ENCODE data around the gene CORO2B.

- TF ChIP-seq ZNF70 (CRISPR knock-in tag; IDR thresholded peaks at IDR 0.05), result no peak
- TF ChIP-seq, protein P1, sequence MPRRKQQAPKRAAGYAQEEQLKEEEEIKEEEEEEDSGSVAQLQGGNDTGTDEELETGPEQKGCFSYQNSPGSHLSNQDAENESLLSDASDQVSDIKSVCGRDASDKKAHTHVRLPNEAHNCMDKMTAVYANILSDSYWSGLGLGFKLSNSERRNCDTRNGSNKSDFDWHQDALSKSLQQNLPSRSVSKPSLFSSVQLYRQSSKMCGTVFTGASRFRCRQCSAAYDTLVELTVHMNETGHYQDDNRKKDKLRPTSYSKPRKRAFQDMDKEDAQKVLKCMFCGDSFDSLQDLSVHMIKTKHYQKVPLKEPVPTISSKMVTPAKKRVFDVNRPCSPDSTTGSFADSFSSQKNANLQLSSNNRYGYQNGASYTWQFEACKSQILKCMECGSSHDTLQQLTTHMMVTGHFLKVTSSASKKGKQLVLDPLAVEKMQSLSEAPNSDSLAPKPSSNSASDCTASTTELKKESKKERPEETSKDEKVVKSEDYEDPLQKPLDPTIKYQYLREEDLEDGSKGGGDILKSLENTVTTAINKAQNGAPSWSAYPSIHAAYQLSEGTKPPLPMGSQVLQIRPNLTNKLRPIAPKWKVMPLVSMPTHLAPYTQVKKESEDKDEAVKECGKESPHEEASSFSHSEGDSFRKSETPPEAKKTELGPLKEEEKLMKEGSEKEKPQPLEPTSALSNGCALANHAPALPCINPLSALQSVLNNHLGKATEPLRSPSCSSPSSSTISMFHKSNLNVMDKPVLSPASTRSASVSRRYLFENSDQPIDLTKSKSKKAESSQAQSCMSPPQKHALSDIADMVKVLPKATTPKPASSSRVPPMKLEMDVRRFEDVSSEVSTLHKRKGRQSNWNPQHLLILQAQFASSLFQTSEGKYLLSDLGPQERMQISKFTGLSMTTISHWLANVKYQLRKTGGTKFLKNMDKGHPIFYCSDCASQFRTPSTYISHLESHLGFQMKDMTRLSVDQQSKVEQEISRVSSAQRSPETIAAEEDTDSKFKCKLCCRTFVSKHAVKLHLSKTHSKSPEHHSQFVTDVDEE (CRISPR knock-in tag; IDR thresholded peaks at IDR 0.05), result no peak
- no peak for TF ChIP-seq ZFP3 (CRISPR knock-in tag; IDR thresholded peaks at IDR 0.05)
- no peak for TF ChIP-seq ZNF565 (CRISPR knock-in tag; conservative IDR thresholded peaks at IDR 0.05; ENCODE audit: low read depth)
- TF ChIP-seq, protein P2, sequence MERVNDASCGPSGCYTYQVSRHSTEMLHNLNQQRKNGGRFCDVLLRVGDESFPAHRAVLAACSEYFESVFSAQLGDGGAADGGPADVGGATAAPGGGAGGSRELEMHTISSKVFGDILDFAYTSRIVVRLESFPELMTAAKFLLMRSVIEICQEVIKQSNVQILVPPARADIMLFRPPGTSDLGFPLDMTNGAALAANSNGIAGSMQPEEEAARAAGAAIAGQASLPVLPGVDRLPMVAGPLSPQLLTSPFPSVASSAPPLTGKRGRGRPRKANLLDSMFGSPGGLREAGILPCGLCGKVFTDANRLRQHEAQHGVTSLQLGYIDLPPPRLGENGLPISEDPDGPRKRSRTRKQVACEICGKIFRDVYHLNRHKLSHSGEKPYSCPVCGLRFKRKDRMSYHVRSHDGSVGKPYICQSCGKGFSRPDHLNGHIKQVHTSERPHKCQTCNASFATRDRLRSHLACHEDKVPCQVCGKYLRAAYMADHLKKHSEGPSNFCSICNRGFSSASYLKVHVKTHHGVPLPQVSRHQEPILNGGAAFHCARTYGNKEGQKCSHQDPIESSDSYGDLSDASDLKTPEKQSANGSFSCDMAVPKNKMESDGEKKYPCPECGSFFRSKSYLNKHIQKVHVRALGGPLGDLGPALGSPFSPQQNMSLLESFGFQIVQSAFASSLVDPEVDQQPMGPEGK (CRISPR knock-in tag; IDR thresholded peaks at IDR 0.05; ENCODE audit: borderline replicate concordance), result no peak
- TF ChIP-seq, protein P3, sequence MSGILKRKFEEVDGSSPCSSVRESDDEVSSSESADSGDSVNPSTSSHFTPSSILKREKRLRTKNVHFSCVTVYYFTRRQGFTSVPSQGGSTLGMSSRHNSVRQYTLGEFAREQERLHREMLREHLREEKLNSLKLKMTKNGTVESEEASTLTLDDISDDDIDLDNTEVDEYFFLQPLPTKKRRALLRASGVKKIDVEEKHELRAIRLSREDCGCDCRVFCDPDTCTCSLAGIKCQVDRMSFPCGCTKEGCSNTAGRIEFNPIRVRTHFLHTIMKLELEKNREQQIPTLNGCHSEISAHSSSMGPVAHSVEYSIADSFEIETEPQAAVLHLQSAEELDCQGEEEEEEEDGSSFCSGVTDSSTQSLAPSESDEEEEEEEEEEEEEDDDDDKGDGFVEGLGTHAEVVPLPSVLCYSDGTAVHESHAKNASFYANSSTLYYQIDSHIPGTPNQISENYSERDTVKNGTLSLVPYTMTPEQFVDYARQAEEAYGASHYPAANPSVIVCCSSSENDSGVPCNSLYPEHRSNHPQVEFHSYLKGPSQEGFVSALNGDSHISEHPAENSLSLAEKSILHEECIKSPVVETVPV (CRISPR knock-in tag; IDR thresholded peaks at IDR 0.05), result no peak
Observed at GRCh38 chr15:68557469-68558317, 21.1 kb upstream of the CORO2B start.

All from SK-N-SH treated with all-trans-retinoic acid at 6 μM for 48 hours (cell line).